ENCODE results near the gene EIF2AK3. TPM values are rescaled to one million over a fixed set of nuclear protein-coding genes. Genes with fewer than 3 reads are reported as not detected.

The EIF2AK3 gene
- total and polyA plus RNA-seq, 10 of the 15 experiments (the other 5 are each of a cell fraction or from before 2014, with no cell fraction given): 5.0 to 44.7 (median 22.4) TPM

DNA sequence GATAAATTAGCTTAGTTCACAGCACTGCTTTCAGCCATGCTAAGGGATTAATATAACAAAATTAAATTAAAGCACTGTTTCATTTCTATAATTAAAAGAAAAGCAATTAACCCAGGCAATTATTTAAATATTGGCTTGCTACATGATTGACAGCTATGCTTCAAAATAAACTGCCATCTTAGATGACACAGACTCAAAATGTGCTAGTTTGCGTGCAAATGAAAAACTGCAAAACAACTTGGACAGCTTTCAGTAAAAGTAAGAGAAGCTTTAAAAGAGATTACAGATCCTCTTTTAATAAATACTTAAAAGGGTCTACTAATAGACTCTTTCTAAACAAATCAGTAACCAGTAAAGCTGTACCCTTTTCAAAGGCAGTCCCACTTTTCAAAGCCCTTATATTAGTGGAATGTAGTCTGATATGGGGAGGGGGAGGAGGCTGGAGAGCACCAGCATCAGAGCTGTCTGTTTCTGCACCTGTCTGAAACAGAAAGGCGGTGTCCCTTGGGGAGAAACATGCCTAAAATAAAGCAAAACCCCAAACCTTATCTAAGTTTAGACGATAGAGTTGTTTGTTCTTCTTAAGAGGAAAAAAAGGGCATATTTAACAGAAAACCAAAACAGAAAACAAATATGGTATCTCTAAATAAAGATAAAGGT lies 20.8 kb downstream of the EIF2AK3 start:
- Histone ChIP-seq H3K27ac (ENCODE audit: control insufficient read depth, insufficient read depth) (peak overlapping the region; percentile 66), H3K27me3 (replicated peaks in 1 of 2; ENCODE audit: control insufficient read depth in 2 of 2, insufficient read depth in 2 of 2, low read length in 1 of 2) (no peaks in the 10 kb centered on the region), H3K9me3 (replicated peaks; ENCODE audit: control insufficient read depth, insufficient read depth, low read length) (no peaks in the 10 kb centered on the region), H3K4me1 (ENCODE audit: control insufficient read depth, insufficient read depth, low read length) (peaks cover 51% of the 10 kb centered on the region), H3K79me2 (ENCODE audit: control insufficient read depth, insufficient read depth, low read length) (peaks cover 66% of the 10 kb centered on the region), H3K9ac (ENCODE audit: control insufficient read depth, insufficient read depth, low read length) (peak overlapping the region; percentile 22), H3K36me3 (ENCODE audit: control insufficient read depth in 2 of 2, insufficient read depth in 2 of 2, low read length in 1 of 2) (peaks cover 0 to 13% of the 10 kb centered on the region in 2 experiments; a peak in 1 of 4 replicates), H2AFZ (ENCODE audit: control insufficient read depth, low read depth, low read length) (no peak overlapping the region), H3K4me3 (no peak overlapping the region), H3K4me2 (ENCODE audit: control insufficient read depth, insufficient read depth) (peak overlapping the region; percentile 85), H4K20me1 (ENCODE audit: control insufficient read depth, insufficient read depth) (no peaks in the 10 kb centered on the region)
- ChIA-PET CTCF (interaction anchor here (0.7 to 5.8 kb wide), 14 partner anchors 8 to 422 kb away, joined by 3 to 36 read pairs (median 6); no protein-coding TSS in a partner anchor), RAD21 (ENCODE audit: unreplicated experiment) (interaction anchor here (1.0 to 5.6 kb wide), 9 partner anchors 9 to 84 kb away, joined by 3 to 45 read pairs (median 14); partner anchors contain the start of gene EIF2AK3), SMC1A (ENCODE audit: uncharacterized antibody, unreplicated experiment) (interaction anchor here (0.9 to 14.0 kb wide), 9 partner anchors 11 to 65 kb away, joined by 4 to 231 read pairs (median 12); no protein-coding TSS in a partner anchor), POLR2A (interaction anchor here (0.5 to 5.6 kb wide), 5 partner anchors 10 to 38 kb away, joined by 7 to 73 read pairs (median 25); partner anchors contain the start of gene EIF2AK3)
- ATAC-seq: peak; percentile 87
- peak; percentile 68 for DNase-seq (ENCODE audit: low read depth, low spot score)
- TSS peak; percentile 15 for BruUV-seq (replicated peaks)
- WGBS (ENCODE audit: insufficient coverage, insufficient replicate concordance, low lambda C conversion rate, missing lambda C conversion rate): 6% methylated on average over 3 of the region's 3 CpGs
- in situ Hi-C loops (cut with MboI): loop anchor here (5.0 kb wide), 1 partner anchor 236 kb away; no protein-coding TSS in a partner anchor
- intact Hi-C loops (cut with micrococcal nuclease; ENCODE audit: unreplicated experiment): loop anchor here (1.0 to 2.0 kb wide), 2 partner anchors 8 to 20 kb away; partner anchors contain the start of gene EIF2AK3
- FAIRE-seq: no peak
- peak; percentile 34; the same call in 1 of the 2 replicates for TF ChIP-seq ZNF687 (IDR thresholded peaks at IDR 0.05)
- no peak for TF ChIP-seq YBX1 (IDR thresholded peaks at IDR 0.05)
- TF ChIP-seq, protein P1, sequence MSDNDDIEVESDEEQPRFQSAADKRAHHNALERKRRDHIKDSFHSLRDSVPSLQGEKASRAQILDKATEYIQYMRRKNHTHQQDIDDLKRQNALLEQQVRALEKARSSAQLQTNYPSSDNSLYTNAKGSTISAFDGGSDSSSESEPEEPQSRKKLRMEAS (IDR thresholded peaks at IDR 0.05; ENCODE audit: low read depth, low read length): no peak
- no peak for TF ChIP-seq NR2C1 (IDR thresholded peaks at IDR 0.05)
- TF ChIP-seq, protein P2, sequence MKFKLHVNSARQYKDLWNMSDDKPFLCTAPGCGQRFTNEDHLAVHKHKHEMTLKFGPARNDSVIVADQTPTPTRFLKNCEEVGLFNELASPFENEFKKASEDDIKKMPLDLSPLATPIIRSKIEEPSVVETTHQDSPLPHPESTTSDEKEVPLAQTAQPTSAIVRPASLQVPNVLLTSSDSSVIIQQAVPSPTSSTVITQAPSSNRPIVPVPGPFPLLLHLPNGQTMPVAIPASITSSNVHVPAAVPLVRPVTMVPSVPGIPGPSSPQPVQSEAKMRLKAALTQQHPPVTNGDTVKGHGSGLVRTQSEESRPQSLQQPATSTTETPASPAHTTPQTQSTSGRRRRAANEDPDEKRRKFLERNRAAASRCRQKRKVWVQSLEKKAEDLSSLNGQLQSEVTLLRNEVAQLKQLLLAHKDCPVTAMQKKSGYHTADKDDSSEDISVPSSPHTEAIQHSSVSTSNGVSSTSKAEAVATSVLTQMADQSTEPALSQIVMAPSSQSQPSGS (IDR thresholded peaks at IDR 0.05; ENCODE audit: low read length): peak; percentile 92
- TF ChIP-seq TCF3 (IDR thresholded peaks at IDR 0.05; ENCODE audit: borderline replicate concordance, insufficient read depth, low read depth, low read length): peak; percentile 70; the same call in 1 of the 2 replicates
- TF ChIP-seq NR2F1 (conservative IDR thresholded peaks at IDR 0.05): peak; percentile 68
- 0 out of 2 replicates have a peak, but pooled peaks have one; percentile 58 for TF ChIP-seq GABPA (IDR thresholded peaks at IDR 0.05; ENCODE audit: low read depth)
- no peak for TF ChIP-seq NRF1 (conservative IDR thresholded peaks at IDR 0.05; ENCODE audit: low read depth, low read length)
- TF ChIP-seq PML (IDR thresholded peaks at IDR 0.05; ENCODE audit: low read length): peak; percentile 74
- TF ChIP-seq, protein P3, sequence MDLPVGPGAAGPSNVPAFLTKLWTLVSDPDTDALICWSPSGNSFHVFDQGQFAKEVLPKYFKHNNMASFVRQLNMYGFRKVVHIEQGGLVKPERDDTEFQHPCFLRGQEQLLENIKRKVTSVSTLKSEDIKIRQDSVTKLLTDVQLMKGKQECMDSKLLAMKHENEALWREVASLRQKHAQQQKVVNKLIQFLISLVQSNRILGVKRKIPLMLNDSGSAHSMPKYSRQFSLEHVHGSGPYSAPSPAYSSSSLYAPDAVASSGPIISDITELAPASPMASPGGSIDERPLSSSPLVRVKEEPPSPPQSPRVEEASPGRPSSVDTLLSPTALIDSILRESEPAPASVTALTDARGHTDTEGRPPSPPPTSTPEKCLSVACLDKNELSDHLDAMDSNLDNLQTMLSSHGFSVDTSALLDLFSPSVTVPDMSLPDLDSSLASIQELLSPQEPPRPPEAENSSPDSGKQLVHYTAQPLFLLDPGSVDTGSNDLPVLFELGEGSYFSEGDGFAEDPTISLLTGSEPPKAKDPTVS (IDR thresholded peaks at IDR 0.05; ENCODE audit: low read depth, low read length): no peak
- TF ChIP-seq DPF2 (IDR thresholded peaks at IDR 0.05): 0 out of 2 replicates have a peak, but pooled peaks have one; percentile 71
- peak; percentile 77 for TF ChIP-seq CBFB (IDR thresholded peaks at IDR 0.05; ENCODE audit: low read depth)
- no peak for TF ChIP-seq HDAC6 (IDR thresholded peaks at IDR 0.05; ENCODE audit: unreplicated experiment)
- no peak for TF ChIP-seq KAT2A (conservative IDR thresholded peaks at IDR 0.05; ENCODE audit: control insufficient read depth, low read depth, low read length)
